Measurements from ENCODE around the gene TNFAIP8L3.

Gene TNFAIP8L3

GRCh38 chr15:51030649-51031316 lies 63.9 kb downstream of the TNFAIP8L3 start:
- DNase-seq (ENCODE audit: low read depth): peak; percentile 56
- H3K4me3 ChIP-seq (replicated peaks; ENCODE audit: low read depth, low read length): no peak overlapping the region
- no peak for TF ChIP-seq CTCF (IDR thresholded peaks at IDR 0.05; ENCODE audit: low read length, missing control alignments)

DNA sequence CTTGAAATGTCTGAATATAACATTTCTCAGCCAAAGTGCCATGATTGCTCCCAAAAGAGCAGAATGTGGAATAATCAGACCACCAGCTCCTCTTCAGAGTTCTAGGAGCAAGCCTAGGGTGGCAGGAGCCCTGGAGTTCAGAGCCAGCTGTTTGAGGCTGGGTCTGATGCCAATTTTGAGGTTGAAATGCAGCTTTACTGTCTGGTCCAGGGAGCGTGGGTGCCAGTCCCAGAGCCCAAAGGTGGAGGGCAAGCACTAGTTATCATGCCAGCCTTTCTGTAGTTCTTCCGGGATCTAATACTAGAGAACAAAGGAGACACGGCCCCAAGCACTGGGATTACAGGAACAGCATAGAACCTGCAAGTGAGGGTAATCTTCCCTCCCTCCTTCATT lies 69.3 kb downstream of the TNFAIP8L3 start:
- no peak overlapping the region for H3K4me3 ChIP-seq (replicated peaks; ENCODE audit: low read depth, low read length)
- DNase-seq (ENCODE audit: low read depth): no peak
- no peak for TF ChIP-seq CTCF (IDR thresholded peaks at IDR 0.05; ENCODE audit: low read length, missing control alignments)

DNA sequence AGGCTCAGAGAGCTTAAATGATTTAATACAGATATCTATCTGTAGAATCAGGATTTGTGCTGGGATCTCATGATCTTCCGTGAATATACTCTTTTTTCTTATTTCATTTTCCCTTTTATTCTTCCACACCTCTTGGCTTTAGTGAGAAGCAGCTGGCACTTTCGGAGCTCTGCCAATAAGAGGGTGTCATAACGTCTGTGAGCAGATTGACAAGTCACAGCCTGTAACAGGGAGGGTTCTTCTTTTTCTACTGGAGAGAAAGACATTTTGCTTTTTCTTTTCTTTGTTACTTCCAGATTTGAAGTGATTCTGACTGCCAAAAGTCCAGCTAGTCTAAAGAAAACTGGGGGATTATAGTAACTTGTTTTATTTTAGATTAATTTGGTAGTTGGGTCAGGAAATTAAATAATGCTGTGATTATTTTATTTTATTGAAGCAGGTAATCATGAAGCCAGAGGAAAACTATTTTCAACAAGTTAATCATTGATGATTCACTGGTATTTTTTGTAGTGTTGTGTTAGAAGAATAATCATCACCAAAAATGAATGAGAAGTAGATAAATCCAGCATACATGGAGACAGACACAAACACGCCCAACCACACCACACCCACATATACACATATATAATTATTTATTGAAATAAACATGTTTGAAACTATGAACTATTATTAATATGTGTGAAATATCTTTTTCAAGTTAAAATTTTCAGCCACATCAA lies 69.8 kb downstream of the TNFAIP8L3 start:
- H3K4me3 ChIP-seq (replicated peaks; ENCODE audit: low read depth, low read length): no peak overlapping the region
- TF ChIP-seq CTCF (IDR thresholded peaks at IDR 0.05; ENCODE audit: low read length, missing control alignments): no peak
- DNase-seq (ENCODE audit: low read depth): peak; percentile 45

DNA sequence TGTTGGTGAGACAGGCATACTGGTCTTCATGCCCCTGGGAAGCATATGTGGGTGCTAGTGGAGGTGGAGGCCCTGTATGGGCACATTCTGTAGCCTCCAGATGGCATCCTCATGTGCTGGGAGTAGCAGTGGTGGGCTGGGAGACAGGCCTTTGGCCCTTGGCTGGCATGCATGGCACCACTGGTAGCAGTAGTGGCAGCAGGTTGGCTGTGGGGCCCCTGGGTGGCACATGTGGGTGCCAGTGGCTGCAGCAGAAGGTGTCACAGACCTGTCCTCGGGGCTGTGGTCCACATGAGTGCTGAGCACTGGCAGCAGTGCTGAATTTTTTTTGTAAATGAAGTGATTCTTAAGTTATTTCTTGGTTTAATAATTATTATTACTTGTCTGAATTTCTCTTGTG lies 71.2 kb downstream of the TNFAIP8L3 start:
- DNase-seq (ENCODE audit: low read depth): no peak
- TF ChIP-seq CTCF (IDR thresholded peaks at IDR 0.05; ENCODE audit: low read length, missing control alignments): no peak

GRCh38 chr15:51022206-51022605 lies 72.5 kb downstream of the TNFAIP8L3 start:
- no peak overlapping the region for H3K4me3 ChIP-seq (replicated peaks; ENCODE audit: low read depth, low read length)
- DNase-seq (ENCODE audit: low read depth): no peak
- TF ChIP-seq CTCF (IDR thresholded peaks at IDR 0.05; ENCODE audit: low read length, missing control alignments): no peak

More for the DNA sequence above, 71.2 kb downstream of the TNFAIP8L3 start:
- no peak overlapping the region for H3K4me3 ChIP-seq (replicated peaks; ENCODE audit: low read depth, low read length)

GRCh38 chr15:51016615-51017014 lies 78.1 kb downstream of the TNFAIP8L3 start:
- H3K4me3 ChIP-seq (replicated peaks; ENCODE audit: low read depth, low read length): no peak overlapping the region
- no peak for TF ChIP-seq CTCF (IDR thresholded peaks at IDR 0.05; ENCODE audit: low read length, missing control alignments)
- DNase-seq (ENCODE audit: low read depth): no peak

Measured in fibroblast of pulmonary artery (primary cell).